ENCODE data around the gene GATAD2B.
"Not testable (repeated sequence)": the region's sequence is repeated elsewhere in the genome, so short reads cannot be mapped to it uniquely, and the experiment has no call there.

GATAD2B gene

GRCh38 chr1:153888533-153888932, 34.2 kb downstream of the GATAD2B start:
- no peak for DNase-seq (ENCODE audit: low read depth in 2 of 2)

GRCh38 chr1:153886127-153886526, 36.6 kb downstream of the GATAD2B start:
- no peak for DNase-seq (ENCODE audit: low read depth in 2 of 2)

- DNase-seq (ENCODE audit: low read depth in 2 of 2): no peak
Measured at GRCh38 chr1:153883223-153883622, 39.5 kb downstream of the GATAD2B start.

- DNase-seq (ENCODE audit: low read depth in 2 of 2): no peak
Measured at GRCh38 chr1:153882296-153882912, 40.4 kb downstream of the GATAD2B start.

- DNase-seq (ENCODE audit: low read depth in 2 of 2): no peak
Measured at GRCh38 chr1:153881751-153882150, 41.0 kb downstream of the GATAD2B start.

- DNase-seq (ENCODE audit: low read depth in 2 of 2): no peak
Measured at GRCh38 chr1:153880962-153881361, 41.8 kb downstream of the GATAD2B start.

- DNase-seq (ENCODE audit: low read depth in 2 of 2): no peak
Measured at GRCh38 chr1:153880024-153880423, 42.7 kb downstream of the GATAD2B start.

- no peak for DNase-seq (ENCODE audit: low read depth in 2 of 2)
Measured at GRCh38 chr1:153877112-153877511, 45.7 kb downstream of the GATAD2B start.

GRCh38 chr1:153872934-153873333, 49.8 kb downstream of the GATAD2B start:
- no peak for DNase-seq (ENCODE audit: low read depth in 2 of 2)

GRCh38 chr1:153872331-153872730, 50.4 kb downstream of the GATAD2B start:
- no peak for DNase-seq (ENCODE audit: low read depth in 2 of 2)

GRCh38 chr1:153869486-153869885, 53.3 kb downstream of the GATAD2B start:
- no peak for DNase-seq (ENCODE audit: low read depth in 2 of 2)

GRCh38 chr1:153866045-153866850, 56.5 kb downstream of the GATAD2B start:
- DNase-seq (ENCODE audit: low read depth in 2 of 2): no peak

- no peak for DNase-seq (ENCODE audit: low read depth in 2 of 2)
Measured at GRCh38 chr1:153860285-153860684, 62.5 kb downstream of the GATAD2B start.

GRCh38 chr1:153857505-153857904, 65.3 kb downstream of the GATAD2B start:
- DNase-seq (ENCODE audit: low read depth in 2 of 2): no peak

- no peak for DNase-seq (ENCODE audit: low read depth in 2 of 2)
Measured at GRCh38 chr1:153856763-153857162, 66.0 kb downstream of the GATAD2B start.

GRCh38 chr1:153852170-153852569, 70.6 kb downstream of the GATAD2B start:
- DNase-seq (ENCODE audit: low read depth in 2 of 2): no peak

GRCh38 chr1:153849487-153850185, 73.1 kb downstream of the GATAD2B start:
- DNase-seq (ENCODE audit: low read depth in 2 of 2): no peak

- no peak for DNase-seq (ENCODE audit: low read depth in 2 of 2)
Measured at GRCh38 chr1:153848805-153849204, 74.0 kb downstream of the GATAD2B start.

- no peak for DNase-seq (ENCODE audit: low read depth in 2 of 2)
Measured at GRCh38 chr1:153845158-153845557, 77.6 kb downstream of the GATAD2B start.

GRCh38 chr1:153844349-153844748, 78.4 kb downstream of the GATAD2B start:
- not testable (repeated sequence) for DNase-seq (ENCODE audit: low read depth in 2 of 2)

- no peak for DNase-seq (ENCODE audit: low read depth in 2 of 2)
Measured at GRCh38 chr1:153842006-153842471, 80.7 kb downstream of the GATAD2B start.

GRCh38 chr1:153841463-153841994, 81.2 kb downstream of the GATAD2B start:
- DNase-seq (ENCODE audit: low read depth in 2 of 2): no peak
